Stimulated activated CD8-positive, alpha-beta memory T cell treated with anti-CD3 and anti-CD28 coated beads, Interleukin-7, amount 100 ng/mL, for 24 hours (primary cell): ENCODE data around the gene FSTL1.

Experiments
- DNase-seq: peaks from one replicate; pipeline ENCODE4 v3.0.0-alpha.2; 2020; ENCODE audit warnings: low read depth

Gene FSTL1

GRCh38 chr3:120450600-120451271, at the start of gene FSTL1:
FSTL1 (minus strand) TSS chr3:120450992; CDS start chr3:120450746, 246 bp downstream.
- no peak for DNase-seq

- no peak for DNase-seq
These were observed 48.0 kb upstream of the FSTL1 start for GRCh38 chr3:120498556-120499346.

- no peak for DNase-seq
These were observed 47.0 kb upstream of the FSTL1 start for GRCh38 chr3:120497818-120498217.

GRCh38 chr3:120497336-120497735, 46.5 kb upstream of the FSTL1 start:
- no peak for DNase-seq

- DNase-seq = no peak
These were observed 45.6 kb upstream of the FSTL1 start for GRCh38 chr3:120496278-120497002.

- DNase-seq = no peak
These were observed 45.0 kb upstream of the FSTL1 start for GRCh38 chr3:120495809-120496208.

- DNase-seq = no peak
These were observed 41.3 kb upstream of the FSTL1 start for GRCh38 chr3:120492103-120492502.

GRCh38 chr3:120489421-120489820, 38.6 kb upstream of the FSTL1 start:
- no peak for DNase-seq

GRCh38 chr3:120488296-120488695, 37.5 kb upstream of the FSTL1 start:
- DNase-seq = no peak

GRCh38 chr3:120487191-120487650, 36.4 kb upstream of the FSTL1 start:
- no peak for DNase-seq

GRCh38 chr3:120481081-120481480, 30.3 kb upstream of the FSTL1 start:
- no peak for DNase-seq

- no peak for DNase-seq
These were observed 27.0 kb upstream of the FSTL1 start for GRCh38 chr3:120477781-120478180.

- DNase-seq = no peak
These were observed 25.1 kb upstream of the FSTL1 start for GRCh38 chr3:120475722-120476377.

GRCh38 chr3:120473896-120474675, 23.3 kb upstream of the FSTL1 start:
- DNase-seq = no peak

- no peak for DNase-seq
These were observed 22.6 kb upstream of the FSTL1 start for GRCh38 chr3:120473389-120473788.

GRCh38 chr3:120472121-120472844, 21.5 kb upstream of the FSTL1 start:
- DNase-seq = no peak

GRCh38 chr3:120471643-120472042, 20.9 kb upstream of the FSTL1 start:
- no peak for DNase-seq

GRCh38 chr3:120470870-120471269, 20.1 kb upstream of the FSTL1 start:
- no peak for DNase-seq

- no peak for DNase-seq
These were observed 19.1 kb upstream of the FSTL1 start for GRCh38 chr3:120469882-120470301.

GRCh38 chr3:120469440-120469839, 18.6 kb upstream of the FSTL1 start:
- DNase-seq = no peak
